ENCODE measurements around the gene ZNF552. TPM values are rescaled to one million over a fixed set of nuclear protein-coding genes. Genes with fewer than 3 reads are reported as not detected.

Gene ZNF552
- total RNA-seq (2016; rRNA removed; fragmentation: Illumina TruSeq; extraction: Trizol) (16.3 and 16.6 TPM in 2 replicates), polyA plus RNA-seq (2011; rRNA removed) (8.1 and 11.7 TPM in 2 replicates), polyA minus RNA-seq (2011; rRNA and poly(A)+ RNA removed; ENCODE audit: low replicate concordance) (29.3 and 39.6 TPM in 2 replicates), Bru-seq, nascent RNA (percentile 75 among the genes with signal in this experiment), BruChase-seq, experiment 1, labeled RNA remaining after a 6-hour chase (percentile 72 among the genes with signal in this experiment), BruChase-seq, experiment 2, labeled RNA remaining after a 2-hour chase (percentile 82 among the genes with signal in this experiment)
- 2.7 and 4.8 TPM in 2 replicates for total RNA-seq (2016; cell fraction: cytosol; rRNA removed; fragmentation: Illumina TruSeq; extraction: Trizol; ENCODE audit: low read depth)
- 16.4 and 17.7 TPM in 2 replicates for total RNA-seq (2016; cell fraction: insoluble cytoplasmic fraction; rRNA removed; fragmentation: Illumina TruSeq; extraction: Trizol)
- total RNA-seq (2016; cell fraction: membrane; rRNA removed; fragmentation: Illumina TruSeq; extraction: Trizol), result 8.6 and 8.9 TPM in 2 replicates
- 16.0 and 16.1 TPM in 2 replicates for total RNA-seq (2016; cell fraction: nucleus; rRNA removed; fragmentation: Illumina TruSeq; extraction: Trizol)
- polyA plus RNA-seq (2011; cell fraction: cytosol; rRNA removed), result 4.8 and 6.2 TPM in 2 replicates
- 26.1 and 30.1 TPM in 2 replicates for polyA plus RNA-seq (2011; cell fraction: nucleus; rRNA removed)
- 6.3 and 12.5 TPM in 2 replicates for polyA plus RNA-seq (2012)
- 2.3 TPM in 2 replicates for polyA plus RNA-seq (2016; cell fraction: cytosol; fragmentation: Illumina TruSeq; extraction: Trizol; ENCODE audit: low read depth)
- 11.9 and 12.5 TPM in 2 replicates for polyA plus RNA-seq (2016; cell fraction: insoluble cytoplasmic fraction; fragmentation: Illumina TruSeq; extraction: Trizol; ENCODE audit: low read depth)
- polyA plus RNA-seq (2016; cell fraction: membrane; fragmentation: Illumina TruSeq; extraction: Trizol; ENCODE audit: low read depth), result 3.4 and 3.6 TPM in 2 replicates
- 18.3 and 19.5 TPM in 2 replicates for polyA plus RNA-seq (2016; cell fraction: nucleus; fragmentation: Illumina TruSeq; extraction: Trizol; ENCODE audit: insufficient read depth, low read depth)
- 4.4 and 6.0 TPM in 2 replicates for polyA minus RNA-seq (2011; cell fraction: cytosol; rRNA and poly(A)+ RNA removed)
- 35.4 and 48.9 TPM in 2 replicates for polyA minus RNA-seq (2011; cell fraction: nucleus; rRNA and poly(A)+ RNA removed)
- long read RNA-seq, experiment 1, partial matches to known transcripts, result 0 of 1 reads
- long read RNA-seq, experiment 1, other reads (novel, unspliced or antisense), result 0 of 1 reads
- long read RNA-seq, experiment 2, partial matches to known transcripts, result 0 of 11 reads
- long read RNA-seq, experiment 2, other reads (novel, unspliced or antisense), result 8 of 11 reads

- intact Hi-C loops (cut with micrococcal nuclease; ENCODE audit: unreplicated experiment), result no loop called here
- TF ChIP-seq TARDBP (CRISPR knock-in tag; IDR thresholded peaks at IDR 0.05) (peak; percentile 55; the same call in 1 of the 2 replicates), ZNF605 (CRISPR knock-in tag; IDR thresholded peaks at IDR 0.05) (no peak), NFYB (CRISPR knock-in tag; IDR thresholded peaks at IDR 0.05) (peak; percentile 93), HOMEZ (CRISPR knock-in tag; IDR thresholded peaks at IDR 0.05; ENCODE audit: low read depth) (peak; percentile 39; the same call in 1 of the 2 replicates), KLF16 (CRISPR knock-in tag; IDR thresholded peaks at IDR 0.05) (peak in 1 of 2 experiments; percentile 24; a peak in 1 of 4 replicates), ZNF280D (CRISPR knock-in tag; IDR thresholded peaks at IDR 0.05) (no peak), ZMAT3 (CRISPR knock-in tag; conservative IDR thresholded peaks at IDR 0.05) (peak; percentile 82; the same call in 1 of the 2 replicates), ZNF432 (CRISPR knock-in tag; IDR thresholded peaks at IDR 0.05; ENCODE audit: borderline replicate concordance) (no peak), GLI4 (CRISPR knock-in tag; IDR thresholded peaks at IDR 0.05; ENCODE audit: borderline replicate concordance) (peak; percentile 41; the same call in 1 of the 2 replicates), FUBP1 (CRISPR knock-in tag; IDR thresholded peaks at IDR 0.05; ENCODE audit: borderline replicate concordance) (no peak)
These were observed at the start of gene ZNF552 for GRCh38 chr19:57814505-57815246. Gene ZNF552, minus strand, starts transcription at chr19:57814913. Its CDS starts 170 bp downstream, at chr19:57814743.

More at GRCh38 chr19:57814505-57815246, at the start of gene ZNF552:
- H3K4me2 ChIP-seq (ENCODE audit: low read depth, low read length), result peak within 1 kb of the TSS; percentile 88
- H3K36me3 ChIP-seq (replicated peaks in 1 of 2; ENCODE audit: control insufficient read depth in 1 of 2, insufficient read depth in 2 of 2, low read length in 2 of 2), result peaks cover 1 to 4% of the 10 kb centered on the region in 2 experiments; a peak in 4 of 5 replicates
- H4K20me1 ChIP-seq (ENCODE audit: insufficient read depth, low read length), result peaks cover 3% of the 10 kb centered on the region; the same call in 1 of the 2 replicates
- WGBS (ENCODE audit: low lambda C conversion rate), result 0% methylated on average over 15 of the region's 50 CpGs
- H3K4me3 ChIP-seq (replicated peaks in 1 of 3; ENCODE audit: insufficient read depth in 1 of 3, low read depth in 2 of 3, low read length in 3 of 3), result peak within 1 kb of the TSS; percentile 87 to 99 (median 91)
- DNase-seq (ENCODE audit: low spot score) (peak; percentile 96), ATAC-seq (peak; percentile 92), FAIRE-seq (peak; percentile 76)
- POLR2A ChIA-PET, result interaction anchor here (0.9 to 1.7 kb wide), 8 partner anchors 10 to 464 kb away, joined by 3 to 12 read pairs (median 4); partner anchors contain the start of genes ZNF304, ZNF551, ZNF587 and ZNF749
- H3K27ac ChIP-seq (ENCODE audit: extremely low read length, insufficient read depth, low read length), result peak within 1 kb of the TSS; percentile 92
- no peaks in the 10 kb centered on the region for H3K9me3 ChIP-seq (ENCODE audit: low read length)
- peaks cover 21% of the 10 kb centered on the region for H3K79me2 ChIP-seq (ENCODE audit: insufficient read depth, low read length)
- H2AFZ ChIP-seq (ENCODE audit: low read length), result peak within 1 kb of the TSS; percentile 62
- H3K4me1 ChIP-seq (ENCODE audit: insufficient read depth, low read length), result peaks cover 58% of the 10 kb centered on the region
- H3K27me3 ChIP-seq (ENCODE audit: control insufficient read depth in 1 of 2, insufficient read depth in 2 of 2, low read length in 2 of 2), result no peaks in the 10 kb centered on the region; a peak in 1 of 5 replicates
- H3K9ac ChIP-seq (ENCODE audit: insufficient read depth, low read depth, low read length), result peak within 1 kb of the TSS; percentile 92
- in situ Hi-C loops (cut with HindIII; ENCODE audit: extremely low pct_ligation_motif_present, low pct_unique_long_range_greater_than_20kb), result no loop called here
- CTCF ChIA-PET (ENCODE audit: low intra/inter-chr PET ratio, low total read pairs), result no interaction called here
- BruUV-seq (replicated peaks), result no TSS peak
